B cell (primary cell): Measurements from ENCODE around the gene INPP5B. TPM values are rescaled to one million over a fixed set of nuclear protein-coding genes. Genes with fewer than 3 reads are reported as not detected.
"Not testable (repeated sequence)": the region's sequence is repeated elsewhere in the genome, so short reads cannot be mapped to it uniquely, and the experiment has no call there.

Experiments used
- ATAC-seq: fragments of 200-7000 bp; cut with Tn5 transposase; one replicate; pipeline ENCODE4 v1.10.0; 2021; ENCODE audit warnings: low read depth, mild to moderate bottlenecking, moderate number of reproducible peaks, moderate library complexity
- CTCF ChIA-PET: fragments of 350-600 bp; sonication (Branson Sonifier 250); formaldehyde crosslinking; loops from one replicate; lab custom pipeline; 2021; ENCODE audit warnings: antibody characterized with exemption, inconsistent platforms; lab: Charles Lee
- POLR2A ChIA-PET: fragments of 350-600 bp; sonication (Branson Sonifier 250); formaldehyde crosslinking; loops from one replicate; lab custom pipeline; 2021; ENCODE audit warnings: antibody characterized with exemption; lab: Charles Lee
- DNase-seq: peaks from one replicate; pipeline ENCODE4 v3.0.0; 2013
- H2AFZ ChIP-seq: 2 replicates; pipeline ENCODE4 v1.6.1; 2012; ENCODE audit warnings: mild to moderate bottlenecking, low read depth, low read length; ENCODE audit not compliant: insufficient read depth, poor library complexity, severe bottlenecking
- H3K27ac ChIP-seq, 2 donors: 1 replicate in 1 of 2; 2 replicates in 1 of 2; pipeline ENCODE4 v1.5.1; 2012 to 2013; ENCODE audit warnings: low read length in 2 of 2, mild to moderate bottlenecking in 2 of 2, moderate library complexity in 1 of 2
- H3K27me3 ChIP-seq, 4 experiments: fragments of 200-600 bp in 1 of 4; sonication (generic) in 1 of 4; replicated peaks in 1 of 4; 1 replicate in 2 of 4; 2 replicates in 2 of 4; pipeline versions ENCODE4 v1.6.1 to v1.7.0; 2013 to 2016; ENCODE audit warnings: low read length in 3 of 4, mild to moderate bottlenecking in 2 of 4, mixed read lengths in 1 of 4, moderate library complexity in 1 of 4; ENCODE audit not compliant: insufficient read depth in 4 of 4, control insufficient read depth in 3 of 4; ENCODE audit errors: control extremely low read depth in 1 of 4
- H3K36me3 ChIP-seq, 2 experiments: replicated peaks in 1 of 2; 1 replicate in 1 of 2; 2 replicates in 1 of 2; pipeline versions ENCODE4 v1.6.1 to v1.7.1; 2013; ENCODE audit warnings: low read length in 1 of 2; ENCODE audit not compliant: insufficient read depth in 2 of 2, control insufficient read depth in 1 of 2; ENCODE audit errors: control extremely low read depth in 1 of 2, extremely low read depth in 1 of 2
- H3K4me1 ChIP-seq, 2 donors: fragments of 200-600 bp in 1 of 2; sonication (generic) in 1 of 2; 1 replicate in 1 of 2; 2 replicates in 1 of 2; pipeline versions ENCODE4 v1.5.1 to v1.6.1; 2013 to 2017; ENCODE audit warnings: low read length in 2 of 2; ENCODE audit not compliant: control insufficient read depth in 2 of 2, insufficient read depth in 2 of 2
- H3K4me2 ChIP-seq: replicated peaks from 2 replicates; pipeline ENCODE3; 2012; ENCODE audit warnings: mild to moderate bottlenecking, low read depth, low read length; ENCODE audit not compliant: poor library complexity, severe bottlenecking
- H3K4me3 ChIP-seq, 5 experiments: fragments of 200-600 bp in 1 of 5; sonication (generic) in 1 of 5; 1 replicate in 3 of 5; 2 replicates in 2 of 5; pipeline versions ENCODE4 v1.5.1 to v1.7.0; 2011 to 2016; ENCODE audit warnings: low read length in 4 of 5, mild to moderate bottlenecking in 4 of 5, low read depth in 2 of 5, control low read depth in 1 of 5, moderate library complexity in 1 of 5; ENCODE audit not compliant: insufficient read depth in 1 of 5; ENCODE audit errors: control extremely low read depth in 1 of 5, extremely low read depth in 1 of 5
- H3K79me2 ChIP-seq: fragments of 200-600 bp; sonication (generic); one replicate; pipeline ENCODE4 v1.6.0; 2016; ENCODE audit warnings: low read length; ENCODE audit not compliant: control insufficient read depth, insufficient read depth
- H3K9ac ChIP-seq: fragments of 200-600 bp; sonication (generic); 2 replicates; pipeline ENCODE4 v1.6.1; 2017; ENCODE audit warnings: mild to moderate bottlenecking, low read length, moderate library complexity
- H3K9me3 ChIP-seq, 3 donors: one replicate each; pipeline versions ENCODE4 v1.6.1 to v1.7.1; 2013; ENCODE audit warnings: low read length in 2 of 3; ENCODE audit not compliant: control insufficient read depth in 2 of 3, insufficient read depth in 1 of 3; ENCODE audit errors: control extremely low read depth in 1 of 3
- H4K20me1 ChIP-seq: 2 replicates; pipeline ENCODE4 v1.6.0; 2012; ENCODE audit warnings: mild to moderate bottlenecking, low read length; ENCODE audit not compliant: insufficient read depth, control insufficient read depth, poor library complexity, severe bottlenecking
- H3K27ac Mint-ChIP-seq: one replicate; pipeline ENCODE4 v1.8.0; 2021; ENCODE audit warnings: mixed read lengths
- H3K27me3 Mint-ChIP-seq: one replicate; pipeline ENCODE4 v1.8.0; 2021; ENCODE audit warnings: mixed read lengths
- H3K4me1 Mint-ChIP-seq: one replicate; pipeline ENCODE4 v1.8.0; 2021; ENCODE audit warnings: mixed read lengths
- H3K4me3 Mint-ChIP-seq: one replicate; pipeline ENCODE4 v1.8.0; 2021; ENCODE audit warnings: mixed read lengths
- H3K9me3 Mint-ChIP-seq: one replicate; pipeline ENCODE4 v1.8.0; 2022; ENCODE audit warnings: mixed read lengths; ENCODE audit not compliant: insufficient read depth
- CTCF ChIP-seq: fragments of 200-600 bp; IDR thresholded peaks from one replicate; pipeline ENCODE4 v1.8.0; 2022; ENCODE audit warnings: antibody characterized with exemption, mild to moderate bottlenecking
- EZH2 ChIP-seq: IDR thresholded peaks from 2 replicates; pipeline ENCODE4 v1.6.1; 2012; ENCODE audit warnings: borderline replicate concordance, low read depth, mild to moderate bottlenecking, moderate library complexity, low read length; ENCODE audit not compliant: insufficient read depth, poor library complexity, severe bottlenecking
- WGBS: methylation state at CpG from one replicate; pipeline ENCODE4 v1.1.5; 2013; ENCODE audit warnings: missing lambda C conversion rate; ENCODE audit not compliant: insufficient coverage; 5-methylcytosine and 5-hydroxymethylcytosine counted together
- intact Hi-C: fragments of 100-400 bp; cut with micrococcal nuclease; formaldehyde crosslinking; loops from one replicate; pipeline ENCODE4 v1.10.0; 2022
- polyA plus RNA-seq: library from polyadenylated mRNA; depleted of rRNA; stranded (reverse); fragments of >200 nt; gene quantifications from 2 replicates; pipeline ENCODE4 v1.2.3, GENCODE V29; 2012
- total RNA-seq, 2 donors: library from RNA; stranded (reverse); fragments of 120-200 nt in 1 of 2; gene quantifications; 1 replicate in 1 of 2; 2 replicates in 1 of 2; pipeline versions ENCODE4 v1.2.3 to v1.2.4, GENCODE V29; 2013 to 2022

INPP5B gene
- total and polyA plus RNA-seq, 2 donors (not counting 1 experiment from before 2014, with no cell fraction given) = 45.4 to 63.3 TPM

- H3K4me3 ChIP-seq = no peak overlapping the region
- no peaks in the 10 kb centered on the region for H3K27me3 ChIP-seq
- ChIA-PET POLR2A (interaction anchor here (0.9 kb wide), 1 partner anchor 25 kb away, joined by 3 read pairs; no protein-coding TSS in a partner anchor), CTCF (interaction anchor here (0.6 to 2.6 kb wide), 4 partner anchors 10 to 220 kb away, joined by 3 to 5 read pairs (median 3); no protein-coding TSS in a partner anchor)
- Mint-ChIP-seq H3K27ac (peak overlapping the region; percentile 89), H3K4me1 (peaks cover 17% of the 10 kb centered on the region), H3K9me3 (no peaks in the 10 kb centered on the region), H3K4me3 (peak overlapping the region; percentile 69), H3K27me3 (no peaks in the 10 kb centered on the region)
- peak overlapping the region; percentile 39 for H3K4me2 ChIP-seq
- ATAC-seq (peak; percentile 79), DNase-seq (peak; percentile 60)
- peak overlapping the region; percentile 14 for H3K9ac ChIP-seq
- peaks cover 18 to 23% of the 10 kb centered on the region in 2 donors for H3K4me1 ChIP-seq
- intact Hi-C loops = no loop called here
- H3K9me3 ChIP-seq = peaks cover 0 to 9% (median 6%) of the 10 kb centered on the region in 3 donors
- peaks cover 33% of the 10 kb centered on the region for H3K79me2 ChIP-seq
- H2AFZ ChIP-seq = no peak overlapping the region
- peak overlapping the region; percentile 53 to 90 for H3K27ac ChIP-seq
- no peaks in the 10 kb centered on the region for H3K36me3 ChIP-seq
- 50% methylated on average over 5 of the region's 8 CpGs for WGBS
- TF ChIP-seq CTCF (no peak), EZH2 (no peak)
- peaks cover 11% of the 10 kb centered on the region for H4K20me1 ChIP-seq
Measured at GRCh38 chr1:37901191-37901892, 45.5 kb downstream of the INPP5B start.

- H3K4me3 Mint-ChIP-seq, H3K9me3 Mint-ChIP-seq, H3K36me3 ChIP-seq, ATAC-seq, H3K27me3 Mint-ChIP-seq, H3K4me2 ChIP-seq, H3K27ac Mint-ChIP-seq, intact Hi-C loops, H3K27me3 ChIP-seq, DNase-seq, H2AFZ ChIP-seq, H3K4me3 ChIP-seq, H3K27ac ChIP-seq, H3K9me3 ChIP-seq, H3K9ac ChIP-seq, CTCF ChIA-PET, POLR2A ChIA-PET: not testable (repeated sequence)
- Histone ChIP-seq H3K4me1 (peaks cover 18 to 21% of the 10 kb centered on the region in 2 donors), H3K79me2 (peaks cover 32% of the 10 kb centered on the region), H4K20me1 (peaks cover 11% of the 10 kb centered on the region)
- peaks cover 14% of the 10 kb centered on the region for H3K4me1 Mint-ChIP-seq
- WGBS = no CpG with 5 or more reads among the region's 3 CpGs
Measured at GRCh38 chr1:37897563-37897962, 49.3 kb downstream of the INPP5B start.
